Measurements from ENCODE around the gene ITGA4. TPM values are rescaled to one million over a fixed set of nuclear protein-coding genes. Genes with fewer than 3 reads are reported as not detected.

The ITGA4 gene
- total and polyA plus RNA-seq, 8 donors = 0.15 to 5.8 (median 0.84) TPM

DNA sequence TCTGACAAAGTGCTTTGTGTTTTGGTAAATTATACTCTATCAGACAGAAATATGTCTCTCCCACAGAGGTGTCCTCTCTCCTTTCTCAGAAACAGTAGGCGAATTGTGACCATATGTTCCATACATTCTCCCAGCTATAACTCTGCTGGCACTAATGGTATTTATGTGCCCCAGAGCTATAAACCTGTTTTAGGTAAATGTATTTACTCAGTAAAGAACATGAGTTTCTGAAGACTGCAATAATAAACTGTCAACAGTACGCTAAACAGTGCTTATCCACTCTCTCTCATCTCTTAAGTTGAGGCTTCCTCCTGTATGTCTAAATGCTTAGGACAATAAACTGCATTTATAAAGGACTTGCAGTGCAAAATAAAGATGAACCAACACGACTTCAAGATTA lies 58.5 kb downstream of the ITGA4 start:
- ATAC-seq = no peak
- Histone ChIP-seq H3K27ac (no peak overlapping the region), H3K36me3 (no peaks in the 10 kb centered on the region), H3K27me3 (no peaks in the 10 kb centered on the region), H3K9me3 (no peaks in the 10 kb centered on the region), H3K4me3 (no peak overlapping the region), H3K4me1 (peaks cover 0 to 4% (median 0%) of the 10 kb centered on the region in 3 donors)
- FAIRE-seq = no peak
- DNase-seq = no peak
- TF ChIP-seq, protein P1, sequence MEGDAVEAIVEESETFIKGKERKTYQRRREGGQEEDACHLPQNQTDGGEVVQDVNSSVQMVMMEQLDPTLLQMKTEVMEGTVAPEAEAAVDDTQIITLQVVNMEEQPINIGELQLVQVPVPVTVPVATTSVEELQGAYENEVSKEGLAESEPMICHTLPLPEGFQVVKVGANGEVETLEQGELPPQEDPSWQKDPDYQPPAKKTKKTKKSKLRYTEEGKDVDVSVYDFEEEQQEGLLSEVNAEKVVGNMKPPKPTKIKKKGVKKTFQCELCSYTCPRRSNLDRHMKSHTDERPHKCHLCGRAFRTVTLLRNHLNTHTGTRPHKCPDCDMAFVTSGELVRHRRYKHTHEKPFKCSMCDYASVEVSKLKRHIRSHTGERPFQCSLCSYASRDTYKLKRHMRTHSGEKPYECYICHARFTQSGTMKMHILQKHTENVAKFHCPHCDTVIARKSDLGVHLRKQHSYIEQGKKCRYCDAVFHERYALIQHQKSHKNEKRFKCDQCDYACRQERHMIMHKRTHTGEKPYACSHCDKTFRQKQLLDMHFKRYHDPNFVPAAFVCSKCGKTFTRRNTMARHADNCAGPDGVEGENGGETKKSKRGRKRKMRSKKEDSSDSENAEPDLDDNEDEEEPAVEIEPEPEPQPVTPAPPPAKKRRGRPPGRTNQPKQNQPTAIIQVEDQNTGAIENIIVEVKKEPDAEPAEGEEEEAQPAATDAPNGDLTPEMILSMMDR (IDR thresholded peaks at IDR 0.05) = no peak
- intact Hi-C loops (cut with DNase I) = no loop called here
- WGBS, 2 donors = 36 to 72% methylated on average over 3 of the region's 3 CpGs

DNA sequence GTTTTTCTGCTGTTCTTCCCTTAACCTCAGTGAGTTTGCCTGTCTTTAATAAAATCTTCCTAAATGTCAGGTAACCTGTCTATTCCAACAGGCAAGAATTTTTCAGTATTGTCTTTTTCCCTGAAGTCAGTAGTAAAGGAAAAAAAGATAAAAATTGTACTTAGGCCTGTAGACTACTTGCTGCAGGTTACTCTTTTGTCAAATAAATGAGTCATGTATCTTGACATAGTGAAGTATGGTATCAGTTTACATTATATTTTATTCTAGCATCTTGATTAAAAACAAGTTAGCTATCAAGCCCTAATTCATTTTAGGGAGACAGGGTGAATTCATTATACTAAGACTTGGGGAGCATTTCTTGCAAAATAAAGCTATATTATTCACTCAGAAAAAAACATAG lies 59.8 kb downstream of the ITGA4 start:
- DNase-seq = no peak
- H3K4me1 ChIP-seq = peaks cover 0 to 4% (median 0%) of the 10 kb centered on the region in 3 donors
- intact Hi-C loops (cut with DNase I) = no loop called here
- no peak for ATAC-seq
- H3K9me3 ChIP-seq = no peaks in the 10 kb centered on the region
- no peaks in the 10 kb centered on the region for H3K27me3 ChIP-seq
- no peak overlapping the region for H3K4me3 ChIP-seq
- no peaks in the 10 kb centered on the region for H3K36me3 ChIP-seq
- FAIRE-seq = no peak
- H3K27ac ChIP-seq = no peak overlapping the region
- TF ChIP-seq, protein P1 (IDR thresholded peaks at IDR 0.05) = no peak

DNA sequence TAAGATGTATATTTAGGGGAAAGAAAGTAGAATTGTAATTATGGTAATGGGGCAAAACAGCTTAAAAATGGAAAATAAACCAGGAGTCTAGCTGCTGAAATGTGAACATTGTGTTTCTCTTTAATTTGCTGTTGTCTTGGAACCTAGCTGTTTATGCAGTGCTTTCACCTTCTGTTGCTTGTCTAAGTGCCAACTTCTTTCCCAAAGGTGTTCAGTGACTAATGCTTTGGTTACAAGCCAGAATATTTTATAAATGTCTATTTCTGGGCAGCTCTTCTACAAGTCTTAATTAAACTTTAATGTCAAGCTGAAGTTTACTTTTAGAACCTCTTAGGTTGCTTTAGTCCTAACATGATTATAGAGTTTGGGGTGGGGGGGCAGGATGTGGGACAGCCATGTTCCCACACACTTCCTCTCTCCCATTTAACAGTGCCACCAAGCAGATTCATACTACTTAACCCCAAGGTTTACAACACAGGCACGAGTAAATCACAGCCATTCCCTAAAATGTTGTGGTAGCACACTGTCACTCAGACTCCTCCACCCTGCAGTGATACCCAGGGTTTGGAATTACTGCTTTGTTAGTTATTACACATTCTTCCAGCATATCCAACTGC lies 60.6 kb downstream of the ITGA4 start:
- TF ChIP-seq, protein P1 (IDR thresholded peaks at IDR 0.05) = no peak
- H3K27ac ChIP-seq = no peak overlapping the region
- H3K27me3 ChIP-seq = no peaks in the 10 kb centered on the region
- peak; percentile 77 to 80 (median 78) for ATAC-seq
- intact Hi-C loops (cut with DNase I) = no loop called here
- H3K4me3 ChIP-seq = no peak overlapping the region
- no peak for FAIRE-seq
- H3K4me1 ChIP-seq = peaks cover 0 to 4% (median 0%) of the 10 kb centered on the region in 3 donors
- H3K9me3 ChIP-seq = no peaks in the 10 kb centered on the region
- no peak for DNase-seq
- no peaks in the 10 kb centered on the region for H3K36me3 ChIP-seq
- 12 to 23% methylated on average over 1 of the region's 1 CpG for WGBS, 2 donors

DNA sequence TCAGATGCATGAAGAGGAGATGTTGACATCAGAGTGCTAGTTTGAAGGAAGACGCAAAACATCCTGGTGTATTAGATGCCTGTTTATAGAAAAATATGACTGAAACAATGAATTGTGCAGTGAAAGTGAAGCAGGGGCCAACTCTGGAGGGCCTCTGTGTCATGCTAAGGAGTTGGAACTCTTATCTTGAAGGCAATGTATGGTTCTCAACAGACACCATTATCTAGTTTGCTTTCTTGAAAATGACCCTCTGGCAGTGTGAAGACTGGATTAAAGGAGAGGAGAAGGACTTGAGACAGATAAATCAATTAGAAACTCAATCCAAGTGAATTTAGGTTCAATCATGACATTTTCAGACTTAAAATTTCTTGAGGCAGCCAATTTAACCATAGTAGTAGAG lies 63.1 kb downstream of the ITGA4 start:
- Histone ChIP-seq H3K9me3 (no peaks in the 10 kb centered on the region), H3K27me3 (no peaks in the 10 kb centered on the region), H3K4me1 (peaks cover 0 to 4% (median 0%) of the 10 kb centered on the region in 3 donors), H3K27ac (no peak overlapping the region), H3K4me3 (no peak overlapping the region), H3K36me3 (no peaks in the 10 kb centered on the region)
- TF ChIP-seq, protein P1 (IDR thresholded peaks at IDR 0.05) = no peak
- ATAC-seq (no peak), DNase-seq (no peak), FAIRE-seq (no peak)
- intact Hi-C loops (cut with DNase I) = no loop called here
- 91 to 98% methylated on average over 1 of the region's 1 CpG for WGBS, 2 donors

DNA sequence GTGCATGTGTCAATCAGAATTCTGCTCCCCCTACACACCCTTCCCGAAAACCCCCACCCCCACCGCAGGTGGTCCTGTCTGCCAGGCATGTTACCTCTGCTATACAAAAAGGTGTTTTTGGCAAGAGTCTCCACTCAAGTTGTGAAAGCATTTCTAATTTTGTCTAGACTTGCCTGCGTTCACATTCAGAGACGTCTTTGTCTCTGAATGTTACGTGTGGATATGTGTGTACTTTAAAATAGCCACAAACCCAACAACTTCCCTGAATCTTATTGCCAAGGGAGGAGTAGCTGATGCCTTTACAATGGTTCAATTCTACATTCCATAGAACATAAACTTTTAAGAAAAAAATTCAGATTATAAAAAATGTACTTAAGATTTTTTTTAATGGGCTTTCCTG lies 66.6 kb downstream of the ITGA4 start:
- Histone ChIP-seq H3K9me3 (no peaks in the 10 kb centered on the region), H3K27ac (no peak overlapping the region), H3K27me3 (no peaks in the 10 kb centered on the region), H3K4me3 (no peak overlapping the region), H3K36me3 (no peaks in the 10 kb centered on the region), H3K4me1 (no peaks in the 10 kb centered on the region)
- FAIRE-seq (no peak), ATAC-seq (no peak), DNase-seq (no peak)
- 68 to 82% methylated on average over 5 of the region's 5 CpGs for WGBS, 2 donors
- intact Hi-C loops (cut with DNase I) = no loop called here
- TF ChIP-seq, protein P1 (IDR thresholded peaks at IDR 0.05) = no peak

Measured in pancreas (tissue), 10 donors.